Astrocyte of the spinal cord (primary cell): Measurements from ENCODE around the gene TUFT1.

Experiments used
- DNase-seq: peaks from one replicate; pipeline ENCODE4 v3.0.0; 2011; ENCODE audit warnings: low read depth, low spot score
- H3K4me3 ChIP-seq: 2 replicates; pipeline ENCODE4 v1.5.1; 2011; ENCODE audit warnings: low read depth, mild to moderate bottlenecking, low read length, moderate library complexity
- CTCF ChIP-seq: IDR thresholded peaks from 2 replicates; pipeline ENCODE4 v1.5.1; 2012; ENCODE audit warnings: low read depth, mild to moderate bottlenecking, low read length, inconsistent platforms
- in situ Hi-C: cut with HindIII; loops from 2 replicates; pipeline ENCODE4 v1.10.0; 2017; ENCODE audit warnings: low sequenced_read_pairs

TUFT1 gene

GRCh38 chr1:151499365-151499764 is 40.7 kb upstream of the TUFT1 start:
- no peak for DNase-seq
- H3K4me3 ChIP-seq: no peak overlapping the region
- in situ Hi-C loops: no loop called here
- no peak for TF ChIP-seq CTCF

GRCh38 chr1:151499930-151500329 is 40.2 kb upstream of the TUFT1 start:
- TF ChIP-seq CTCF: no peak
- no peak overlapping the region for H3K4me3 ChIP-seq
- in situ Hi-C loops: no loop called here
- DNase-seq: no peak

- no peak overlapping the region for H3K4me3 ChIP-seq
- peak; percentile 21 for TF ChIP-seq CTCF
- in situ Hi-C loops: no loop called here
- no peak for DNase-seq
Observed at GRCh38 chr1:151501474-151501873, 38.6 kb upstream of the TUFT1 start.

GRCh38 chr1:151502035-151502700 is 37.9 kb upstream of the TUFT1 start:
- in situ Hi-C loops: no loop called here
- H3K4me3 ChIP-seq: no peak overlapping the region
- no peak for TF ChIP-seq CTCF
- no peak for DNase-seq

GRCh38 chr1:151502859-151503780 is 37.0 kb upstream of the TUFT1 start:
- no peak for DNase-seq
- no peak overlapping the region for H3K4me3 ChIP-seq
- no peak for TF ChIP-seq CTCF
- in situ Hi-C loops: no loop called here

GRCh38 chr1:151504252-151504651 is 35.9 kb upstream of the TUFT1 start:
- in situ Hi-C loops: no loop called here
- no peak for TF ChIP-seq CTCF
- DNase-seq: no peak
- no peak overlapping the region for H3K4me3 ChIP-seq
